HUES64 (cell line): ENCODE results near the gene DBF4B.
A peak's percentile ranks its signal among the peaks of the same experiment; 100 is the strongest.
"Not testable (repeated sequence)": the region's sequence is repeated elsewhere in the genome, so short reads cannot be mapped to it uniquely, and the experiment has no call there.

Experiments used
- H3K27ac ChIP-seq: 2 replicates; pipeline ENCODE4 v1.7.0; 2013; ENCODE audit warnings: low read depth, low read length, inconsistent platforms
- H3K27me3 ChIP-seq: 2 replicates; pipeline ENCODE4 v1.6.1; 2013; ENCODE audit warnings: mild to moderate bottlenecking, low read length; ENCODE audit not compliant: insufficient read depth
- H3K36me3 ChIP-seq: 2 replicates; pipeline ENCODE4 v1.6.1; 2013; ENCODE audit warnings: mild to moderate bottlenecking, low read length; ENCODE audit not compliant: insufficient read depth
- H3K4me1 ChIP-seq: 2 replicates; pipeline ENCODE4 v1.6.1; 2013; ENCODE audit warnings: mild to moderate bottlenecking, low read length, moderate library complexity; ENCODE audit not compliant: insufficient read depth
- H3K4me3 ChIP-seq: 2 replicates; pipeline ENCODE4 v1.5.1; 2013; ENCODE audit warnings: mild to moderate bottlenecking, low read length, moderate library complexity
- H3K9ac ChIP-seq: 2 replicates; pipeline ENCODE4 v1.6.1; 2013; ENCODE audit warnings: mild to moderate bottlenecking, low read depth, low read length
- H3K9me3 ChIP-seq: 2 replicates; pipeline ENCODE4 v1.6.1; 2013; ENCODE audit warnings: low read depth, low read length; ENCODE audit not compliant: insufficient read depth
- WGBS: fragments of 150-250, 120-280 bp; methylation state at CpG from one replicate; pipeline ENCODE4 v1.1.7; 2013; ENCODE audit warnings: missing lambda C conversion rate; 5-methylcytosine and 5-hydroxymethylcytosine counted together

DBF4B gene

GRCh38 chr17:44752953-44753861 is 44.7 kb downstream of the DBF4B start:
- H3K27ac ChIP-seq = no peak overlapping the region
- H3K9ac ChIP-seq = no peak overlapping the region
- peaks cover 20% of the 10 kb centered on the region for H3K36me3 ChIP-seq
- H3K27me3 ChIP-seq = peaks cover 20% of the 10 kb centered on the region
- H3K4me3 ChIP-seq = no peak overlapping the region
- H3K4me1 ChIP-seq = no peaks in the 10 kb centered on the region
- no peaks in the 10 kb centered on the region for H3K9me3 ChIP-seq
- 88% methylated on average over 17 of the region's 17 CpGs for WGBS

- H3K9me3 ChIP-seq = no peaks in the 10 kb centered on the region
These were observed 45.8 kb downstream of the DBF4B start for GRCh38 chr17:44754276-44754675.

GRCh38 chr17:44755180-44755579 is 46.7 kb downstream of the DBF4B start:
- WGBS = 93% methylated on average over 5 of the region's 5 CpGs
- H3K9ac ChIP-seq = not testable (repeated sequence)

More at GRCh38 chr17:44754276-44754675, 45.8 kb downstream of the DBF4B start:
- no peak overlapping the region for H3K27ac ChIP-seq
- 83% methylated on average over 7 of the region's 7 CpGs for WGBS
- no peak overlapping the region for H3K4me3 ChIP-seq
- H3K36me3 ChIP-seq = peaks cover 12% of the 10 kb centered on the region
- no peak overlapping the region for H3K9ac ChIP-seq
- H3K4me1 ChIP-seq = no peaks in the 10 kb centered on the region
- peaks cover 27% of the 10 kb centered on the region for H3K27me3 ChIP-seq

GRCh38 chr17:44757045-44757917 is 48.8 kb downstream of the DBF4B start:
- no peak overlapping the region for H3K9ac ChIP-seq
- H3K4me3 ChIP-seq = no peak overlapping the region
- H3K9me3 ChIP-seq = no peaks in the 10 kb centered on the region
- H3K36me3 ChIP-seq = no peaks in the 10 kb centered on the region
- H3K4me1 ChIP-seq = no peaks in the 10 kb centered on the region
- WGBS = 85% methylated on average over 10 of the region's 10 CpGs
- H3K27me3 ChIP-seq = peaks cover 42% of the 10 kb centered on the region
- no peak overlapping the region for H3K27ac ChIP-seq

More at GRCh38 chr17:44755180-44755579, 46.7 kb downstream of the DBF4B start:
- not testable (repeated sequence) for H3K4me1 ChIP-seq, H3K27ac ChIP-seq, H3K36me3 ChIP-seq, H3K9me3 ChIP-seq, H3K4me3 ChIP-seq
- H3K27me3 ChIP-seq = peaks cover 36% of the 10 kb centered on the region

- H3K4me3 ChIP-seq = peak overlapping the region; percentile 49
- 53% methylated on average over 5 of the region's 5 CpGs for WGBS
- peaks cover 42% of the 10 kb centered on the region for H3K27me3 ChIP-seq
- no peaks in the 10 kb centered on the region for H3K9me3 ChIP-seq
- no peaks in the 10 kb centered on the region for H3K4me1 ChIP-seq
- H3K27ac ChIP-seq = no peak overlapping the region
- no peak overlapping the region for H3K9ac ChIP-seq
- H3K36me3 ChIP-seq = no peaks in the 10 kb centered on the region
These were observed 49.5 kb downstream of the DBF4B start for GRCh38 chr17:44757918-44758413.

GRCh38 chr17:44758414-44759085 is 50.1 kb downstream of the DBF4B start, which contains the start of gene ADAM11:
Gene ADAM11 (plus strand): TSS chr17:44758988. CDS start chr17:44759200, 212 bp downstream.
- H3K4me3 ChIP-seq = peak within 1 kb of the TSS; percentile 49
- H3K9ac ChIP-seq = 0 out of 2 replicates have a peak within 1 kb of the TSS, but pooled peaks have one; percentile 1
- no peaks in the 10 kb centered on the region for H3K4me1 ChIP-seq
- WGBS = 4% methylated on average over 70 of the region's 74 CpGs
- no peaks in the 10 kb centered on the region for H3K36me3 ChIP-seq
- no peaks in the 10 kb centered on the region for H3K9me3 ChIP-seq
- H3K27me3 ChIP-seq = peaks cover 42% of the 10 kb centered on the region
- H3K27ac ChIP-seq = no peak within 1 kb of the TSS

- H3K27ac ChIP-seq = no peak overlapping the region
- 0 out of 2 replicates have a peak overlapping the region, but pooled peaks have one; percentile 1 for H3K9ac ChIP-seq
- 9% methylated on average over 54 of the region's 60 CpGs for WGBS
- H3K9me3 ChIP-seq = no peaks in the 10 kb centered on the region
- no peaks in the 10 kb centered on the region for H3K4me1 ChIP-seq
- H3K36me3 ChIP-seq = no peaks in the 10 kb centered on the region
- H3K27me3 ChIP-seq = peaks cover 42% of the 10 kb centered on the region
- peak overlapping the region; percentile 48 for H3K4me3 ChIP-seq
These were observed 50.8 kb downstream of the DBF4B start for GRCh38 chr17:44759086-44759915.

GRCh38 chr17:44759916-44760243 is 51.4 kb downstream of the DBF4B start:
- Histone ChIP-seq H3K4me1 (no peaks in the 10 kb centered on the region), H3K9me3 (no peaks in the 10 kb centered on the region), H3K36me3 (no peaks in the 10 kb centered on the region), H3K4me3 (0 out of 2 replicates have a peak overlapping the region, but pooled peaks have one; percentile 48), H3K27ac (no peak overlapping the region), H3K27me3 (peaks cover 39% of the 10 kb centered on the region), H3K9ac (no peak overlapping the region)
- 63% methylated on average over 3 of the region's 3 CpGs for WGBS

- Histone ChIP-seq H3K9ac (no peak overlapping the region), H3K4me1 (no peaks in the 10 kb centered on the region), H3K27me3 (peaks cover 39% of the 10 kb centered on the region), H3K9me3 (no peaks in the 10 kb centered on the region), H3K4me3 (no peak overlapping the region), H3K36me3 (no peaks in the 10 kb centered on the region), H3K27ac (no peak overlapping the region)
- WGBS = 78% methylated on average over 13 of the region's 13 CpGs
These were observed 52.2 kb downstream of the DBF4B start for GRCh38 chr17:44760474-44761308.
